OCI-LY7 (cell line): ENCODE measurements around the gene FMNL3.

ENCODE experiments used
- CTCF ChIP-seq: fragments of 200-600 bp; sonication (generic); conservative IDR thresholded peaks from 2 replicates; pipeline ENCODE4 v1.5.1; 2014; ENCODE audit warnings: mild to moderate bottlenecking, antibody characterized with exemption, low read length, moderate library complexity, mixed read lengths
- EZH2phosphoT487 ChIP-seq: fragments of 200-600 bp; sonication (generic); IDR thresholded peaks from 2 replicates; pipeline ENCODE4 v1.6.1; 2018; ENCODE audit warnings: low read depth, borderline replicate concordance, mild to moderate bottlenecking, mixed run types, antibody characterized with exemption, low read length, moderate library complexity, mixed read lengths

GRCh38 chr12:49618576-49618975 lies 88.6 kb downstream of the FMNL3 start:
- TF ChIP-seq CTCF (no peak), EZH2phosphoT487 (no peak)
